ENCODE data around the gene TRAPPC3.

DNA sequence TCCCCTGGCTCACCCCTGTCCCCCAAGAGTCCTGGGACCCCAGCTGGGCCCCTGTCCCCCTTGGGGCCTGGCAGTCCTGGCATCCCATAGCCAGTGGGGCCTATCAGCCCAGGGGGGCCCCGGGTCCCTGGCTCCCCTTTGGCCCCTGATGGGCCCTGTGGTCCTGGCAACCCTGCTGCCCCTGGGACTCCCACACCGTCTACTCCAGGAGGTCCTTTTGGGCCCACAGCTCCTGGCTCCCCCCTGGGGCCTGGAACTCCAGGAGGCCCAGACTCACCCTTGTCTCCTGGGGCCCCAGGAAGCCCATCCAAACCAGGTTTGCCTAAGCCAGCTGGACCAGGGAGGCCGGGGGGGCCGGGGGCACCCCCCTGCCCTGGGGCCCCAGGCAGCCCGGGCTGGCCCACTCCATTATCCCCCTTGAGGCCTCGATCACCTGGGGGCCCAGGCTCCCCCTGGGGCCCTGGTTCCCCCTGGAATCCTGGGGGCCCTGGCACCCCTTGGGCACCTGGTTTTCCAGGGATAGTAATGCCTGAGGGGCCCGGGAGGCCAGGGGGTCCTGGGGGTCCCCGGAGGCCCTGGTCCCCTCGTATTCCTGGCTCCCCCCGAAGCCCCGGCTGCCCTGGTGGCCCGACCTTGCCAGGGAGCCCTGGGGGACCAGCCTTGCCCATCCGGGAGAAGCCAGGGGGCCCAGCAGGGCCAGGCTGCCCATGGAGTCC lies 50.5 kb downstream of the TRAPPC3 start:
- TF ChIP-seq POLR2AphosphoS5 (IDR thresholded peaks at IDR 0.05) (no peak), CTCF (IDR thresholded peaks at IDR 0.05) (no peak)
